GM19238 (cell line): ENCODE measurements around the gene TUBA4B.
"Not testable (repeated sequence)": the region's sequence is repeated elsewhere in the genome, so short reads cannot be mapped to it uniquely, and the experiment has no call there.

Experiments used
- DNase-seq: peaks from one replicate; pipeline ENCODE4 v3.0.0; 2011; ENCODE audit warnings: low spot score; ENCODE audit not compliant: insufficient read length

TUBA4B gene

DNA sequence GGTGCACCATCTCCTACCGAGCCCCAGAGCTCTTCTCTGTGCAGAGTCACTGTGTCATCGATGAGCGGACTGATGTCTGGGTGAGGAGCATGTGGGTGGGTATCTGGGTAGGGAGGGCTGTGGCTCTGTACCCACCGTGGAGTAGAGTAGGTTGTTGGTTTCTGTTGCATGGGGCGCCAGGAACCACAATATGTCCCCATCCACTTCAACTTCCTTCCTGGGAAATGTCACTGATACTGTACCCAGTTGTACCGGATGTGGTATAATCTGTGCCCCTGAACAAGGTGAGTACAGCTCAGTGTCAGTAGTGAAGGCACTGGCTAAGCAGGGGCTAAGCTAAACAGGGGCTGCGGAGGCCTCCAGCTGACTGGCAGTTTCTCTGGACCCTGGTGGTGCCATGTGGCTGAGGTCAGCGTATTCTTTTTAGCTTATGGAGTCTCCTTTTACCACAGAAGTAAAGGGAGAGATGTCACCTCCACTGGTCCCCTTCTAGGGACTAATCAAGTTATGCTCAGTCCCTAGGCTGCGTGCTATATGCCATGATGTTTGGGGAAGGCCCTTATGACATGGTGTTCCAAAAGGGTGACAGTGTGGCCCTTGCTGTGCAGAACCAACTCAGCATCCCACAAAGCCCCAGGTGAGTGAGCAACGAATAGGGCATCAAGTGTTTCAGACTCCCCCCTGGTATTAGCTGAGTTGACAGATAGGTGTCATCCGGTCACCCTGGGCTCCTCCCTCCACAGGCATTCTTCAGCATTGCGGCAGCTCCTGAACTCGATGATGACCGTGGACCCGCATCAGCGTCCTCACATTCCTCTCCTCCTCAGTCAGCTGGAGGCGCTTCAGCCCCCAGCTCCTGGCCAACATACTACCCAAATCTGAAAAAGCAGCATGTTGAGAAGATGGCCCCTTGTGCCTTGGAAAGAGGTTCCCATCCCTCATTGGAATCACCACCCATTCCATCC, 5.1 kb upstream of the TUBA4B start:
- DNase-seq, result no peak

DNA sequence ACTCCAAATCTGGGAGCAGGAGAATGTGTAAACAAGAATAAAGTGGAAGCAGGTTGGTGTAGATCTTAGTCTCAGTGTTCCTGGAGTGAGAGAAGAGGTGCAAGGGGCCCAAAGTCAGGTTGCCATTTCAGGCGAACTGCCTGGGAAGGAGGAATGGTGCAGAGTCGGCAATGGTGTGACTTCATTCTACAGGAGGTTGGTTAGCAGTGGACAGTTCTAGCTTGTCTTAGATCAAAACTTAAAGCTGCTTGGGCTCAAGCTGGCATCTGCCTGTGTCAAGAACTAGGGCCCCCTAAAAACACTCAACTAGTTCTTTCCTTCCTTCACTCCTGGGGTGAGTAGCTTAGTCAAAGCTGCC, 4.2 kb upstream of the TUBA4B start:
- no peak for DNase-seq

DNA sequence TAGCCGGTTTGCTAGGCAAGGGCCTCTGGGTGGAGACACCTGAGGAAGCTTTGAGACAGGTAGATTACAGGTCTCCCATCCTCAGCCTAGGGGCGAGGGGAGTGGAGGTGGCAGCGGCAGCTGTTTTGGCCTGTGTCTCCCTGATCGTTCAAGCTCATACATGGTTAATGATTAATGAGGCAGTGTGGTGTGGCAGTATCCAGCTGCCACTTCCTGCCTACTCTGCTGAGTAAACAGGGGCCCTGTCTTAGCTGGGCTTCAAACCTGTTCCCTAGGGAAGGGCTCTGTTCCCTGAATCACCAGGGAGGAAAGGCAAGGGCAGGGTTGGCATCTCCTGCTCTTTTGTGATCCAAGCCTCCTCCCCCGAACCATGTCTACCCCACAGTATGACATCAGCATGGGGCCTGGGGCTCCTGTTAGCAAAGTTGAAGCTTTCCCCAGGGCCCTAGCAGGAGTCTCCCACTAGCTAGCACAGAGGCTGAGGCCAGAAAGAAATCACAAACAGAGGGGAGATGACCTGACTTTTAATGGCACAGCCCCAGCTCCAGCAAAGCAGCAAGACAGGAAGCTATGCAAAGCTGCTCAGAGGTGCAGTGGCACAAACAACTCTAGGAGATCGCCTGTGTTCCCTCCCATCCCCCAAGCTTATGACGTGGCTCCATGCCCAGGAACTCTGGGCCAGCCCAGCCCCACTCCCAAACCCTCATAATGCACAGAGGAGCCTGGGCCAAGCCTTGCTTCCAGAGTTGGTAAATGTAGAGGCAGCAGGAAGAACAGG, 3.7 kb upstream of the TUBA4B start:
- peak; percentile 63 for DNase-seq

DNA sequence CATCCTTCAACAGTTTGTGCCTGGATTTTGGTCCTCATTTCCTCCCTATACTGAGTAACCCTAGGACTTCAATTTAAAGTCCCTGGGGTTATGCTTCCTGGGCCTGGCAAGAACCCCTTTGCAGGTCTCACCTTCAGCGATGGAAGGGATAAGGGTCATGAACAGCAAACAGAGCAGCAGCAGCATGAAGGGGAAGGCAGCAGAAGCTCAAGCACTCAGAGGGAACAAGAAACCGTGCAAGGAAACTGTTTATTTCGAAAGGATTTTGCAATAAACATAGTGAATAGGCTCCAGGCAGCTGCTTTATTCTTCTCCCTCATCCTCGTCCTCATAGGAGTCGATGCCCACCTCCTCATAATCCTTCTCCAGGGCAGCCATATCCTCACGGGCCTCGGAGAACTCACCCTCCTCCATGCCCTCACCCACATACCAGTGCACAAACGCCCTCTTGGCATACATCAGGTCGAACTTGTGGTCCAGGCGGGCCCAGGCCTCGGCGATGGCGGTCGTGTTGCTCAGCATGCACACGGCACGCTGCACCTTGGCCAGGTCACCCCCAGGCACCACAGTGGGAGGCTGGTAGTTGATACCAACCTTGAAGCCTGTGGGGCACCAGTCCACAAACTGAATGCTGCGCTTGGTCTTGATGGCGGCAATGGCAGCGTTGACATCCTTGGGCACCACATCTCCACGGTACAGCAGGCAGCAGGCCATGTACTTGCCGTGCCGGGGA, 2.8 kb upstream of the TUBA4B start:
- DNase-seq, result no peak

DNA sequence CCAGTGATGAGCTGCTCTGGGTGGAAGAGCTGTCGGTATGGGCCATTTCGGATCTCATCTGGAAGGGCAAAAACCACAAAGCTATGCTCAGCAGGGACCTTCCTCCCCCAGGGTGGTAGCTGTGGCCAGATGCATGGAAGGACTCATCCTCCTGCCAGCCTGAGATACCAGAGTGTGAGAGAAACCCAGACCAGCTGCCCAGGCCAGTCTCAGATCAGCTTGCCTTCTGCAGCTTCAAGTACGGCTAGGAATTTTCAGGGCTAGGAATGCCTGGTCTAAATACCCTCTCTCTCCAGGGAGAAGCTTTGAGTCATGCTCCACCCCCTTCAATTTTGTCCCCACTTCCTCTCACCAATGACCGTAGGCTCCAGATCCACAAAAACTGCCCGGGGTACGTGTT, 1.4 kb upstream of the TUBA4B start:
- DNase-seq, result no peak

DNA sequence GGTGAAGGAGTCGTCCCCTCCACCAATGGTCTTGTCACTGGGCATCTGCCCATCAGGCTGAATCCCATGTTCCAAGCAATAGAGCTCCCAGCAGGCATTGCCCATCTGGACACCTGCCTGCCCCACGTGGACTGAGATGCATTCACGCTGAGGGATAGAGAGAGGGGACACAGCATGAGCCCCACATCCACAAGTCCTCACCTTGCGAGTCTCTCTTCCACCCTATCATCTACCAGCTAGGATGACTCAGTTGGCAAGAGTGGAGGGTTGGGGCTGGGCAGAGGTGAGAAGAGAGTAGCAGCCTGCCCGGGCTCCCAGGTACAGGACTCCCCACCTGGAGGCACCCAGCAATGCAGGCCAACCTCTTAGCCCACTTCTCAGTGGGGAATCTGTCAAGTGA, 959 bp upstream of the TUBA4B start:
- DNase-seq, result no peak

DNA sequence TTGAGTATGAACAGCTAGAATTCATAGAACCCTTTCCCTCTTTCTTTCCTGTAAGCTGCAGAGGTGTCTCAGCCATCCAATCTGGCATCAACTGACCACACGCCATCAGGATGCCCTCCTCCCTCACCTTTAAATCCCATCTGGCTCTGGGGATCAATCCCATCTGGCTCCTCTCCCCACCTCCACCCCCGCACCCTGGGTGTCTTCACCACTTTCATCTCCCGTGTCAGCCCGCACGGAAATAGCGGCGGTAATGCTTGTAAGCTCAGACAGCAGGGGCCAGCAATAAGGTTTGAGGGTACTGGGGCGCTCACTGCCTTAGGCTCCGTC, 508 bp upstream of the TUBA4B start:
- DNase-seq, result no peak

DNA sequence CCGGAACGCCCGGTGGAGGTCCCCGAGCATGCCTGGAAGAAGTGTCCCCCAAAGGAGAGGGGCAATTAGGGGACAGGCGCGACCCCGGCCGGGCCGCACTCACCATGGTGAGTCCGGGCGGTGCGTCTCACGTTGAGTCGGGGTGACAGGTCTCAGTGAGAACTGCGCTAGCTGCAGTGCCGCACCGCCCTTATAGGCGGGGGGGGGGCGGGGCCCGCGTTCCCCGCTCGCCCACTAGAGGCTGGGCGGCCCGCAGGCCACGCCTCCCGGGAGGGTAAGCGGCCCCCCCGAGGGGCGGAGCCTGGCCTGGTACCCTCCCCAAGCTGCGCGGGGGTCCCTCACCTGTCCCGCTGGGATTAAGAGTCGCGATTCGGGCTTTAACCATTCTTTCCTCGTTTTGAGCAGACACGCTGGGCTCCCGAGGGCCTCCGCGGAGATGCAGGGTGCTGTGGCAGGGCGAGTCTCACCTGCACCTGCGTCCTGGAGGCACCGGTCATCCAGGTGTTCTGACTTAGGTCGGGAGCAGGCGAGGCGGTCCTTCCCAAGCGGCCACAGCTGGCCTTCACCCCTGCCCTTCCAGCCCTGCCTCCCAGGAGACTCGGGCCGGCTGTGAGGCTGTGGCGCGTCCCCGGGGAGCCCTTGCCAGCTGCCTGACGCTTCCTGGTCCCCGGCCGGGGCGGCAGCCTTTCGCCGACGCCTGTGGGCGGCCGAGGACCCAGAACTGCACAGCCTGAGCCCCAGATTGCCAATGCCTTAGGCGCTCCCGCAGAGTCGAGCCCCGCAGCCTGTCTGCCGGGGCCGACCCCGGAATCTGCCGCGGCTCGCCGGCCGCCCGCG, 928 bp downstream of the TUBA4B start, which contains the start of gene TUBA4A:
Gene TUBA4A (minus strand): TSS at position 166 of the 837 bp plus-strand sequence. CDS start 60 bp downstream, at position 106.
- peak; percentile 96 for DNase-seq

DNA sequence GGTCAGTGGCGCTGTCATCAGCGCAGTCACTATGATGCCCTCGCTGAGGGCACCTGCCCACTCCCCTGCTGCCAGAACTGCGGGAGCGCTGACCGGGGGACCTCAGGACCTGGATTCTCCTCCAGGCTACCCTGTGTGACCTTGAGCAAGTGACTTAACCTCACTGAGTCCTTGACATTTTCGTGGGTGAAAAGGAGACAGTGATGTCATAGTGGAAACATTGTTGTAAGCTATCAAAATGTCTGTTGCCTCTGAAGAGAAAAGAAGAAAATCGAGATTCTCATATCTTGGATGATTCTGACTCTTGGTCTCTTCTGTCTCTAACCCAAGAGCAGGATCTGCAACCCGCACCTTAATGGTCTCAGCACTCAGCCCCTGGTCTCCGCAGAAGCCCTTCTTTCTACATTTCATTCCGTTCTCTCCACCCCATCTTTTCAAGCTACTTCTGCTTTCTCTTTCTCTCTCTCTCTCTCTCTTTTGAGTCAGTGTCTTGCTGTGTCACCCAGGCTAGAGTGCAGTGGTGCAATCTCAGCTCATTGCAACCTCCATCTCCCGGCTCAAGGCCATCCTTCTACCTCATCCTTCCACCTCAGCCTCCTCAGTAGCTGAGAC, 1.7 kb downstream of the TUBA4B start:
- DNase-seq, result no peak

DNA sequence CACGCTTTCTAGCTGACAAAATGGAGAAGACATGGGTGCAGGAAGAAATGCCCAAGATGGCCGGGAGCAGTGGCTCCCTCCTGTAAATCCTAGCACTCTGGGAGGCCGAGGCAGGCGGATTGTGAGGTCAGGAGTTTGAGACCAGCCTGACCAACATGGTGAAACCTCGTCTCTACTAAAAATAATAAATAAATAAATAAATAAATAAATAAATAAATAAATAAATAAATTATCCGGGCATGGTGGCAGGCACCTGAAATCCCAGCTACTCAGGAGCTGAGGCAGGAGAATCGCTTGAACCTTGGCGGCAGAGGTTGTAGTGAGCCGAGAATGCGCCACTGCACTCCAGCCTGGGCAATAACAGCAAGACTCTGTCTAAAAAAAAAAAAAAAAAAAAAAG, 5.9 kb downstream of the TUBA4B start:
- DNase-seq, result not testable (repeated sequence)

DNA sequence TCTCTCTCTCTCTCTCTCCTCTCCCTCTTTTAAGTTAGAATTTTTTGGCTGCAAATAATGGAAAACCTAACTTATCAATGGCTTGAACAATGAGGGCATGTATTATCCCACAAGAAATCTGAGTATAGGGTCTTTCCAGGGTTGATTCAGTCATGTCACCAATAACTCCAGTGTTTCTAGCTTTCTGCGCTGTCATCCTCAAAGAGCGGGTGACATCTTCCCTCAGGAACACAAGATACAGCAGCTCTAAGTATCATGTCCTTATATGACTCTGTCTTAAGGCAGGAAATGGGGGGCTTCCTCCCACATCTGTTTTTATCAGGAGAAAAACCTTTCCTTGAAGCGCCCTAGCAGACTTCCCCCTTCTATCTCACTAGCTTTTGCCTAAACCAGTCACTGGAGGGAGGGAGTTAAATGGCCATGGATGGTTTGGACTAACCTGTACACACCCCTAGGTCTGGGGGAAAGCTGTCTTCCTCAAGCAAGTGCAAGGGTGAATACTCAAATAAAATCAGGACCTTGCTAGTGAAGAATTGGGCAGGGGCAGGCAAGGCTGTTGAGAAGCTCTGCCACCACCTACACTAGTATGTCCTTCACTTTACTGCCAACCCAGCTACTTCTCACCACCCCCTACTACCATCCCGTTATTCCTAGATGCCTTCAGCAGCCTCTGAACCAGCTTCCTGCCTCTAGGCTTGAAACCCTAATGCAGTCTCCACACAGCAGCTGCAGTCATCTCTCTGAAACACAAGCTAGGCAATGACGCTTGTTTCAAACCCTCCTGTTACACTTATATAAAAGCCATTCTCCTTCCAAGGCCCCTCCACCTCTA, 8.2 kb downstream of the TUBA4B start:
- no peak for DNase-seq

DNA sequence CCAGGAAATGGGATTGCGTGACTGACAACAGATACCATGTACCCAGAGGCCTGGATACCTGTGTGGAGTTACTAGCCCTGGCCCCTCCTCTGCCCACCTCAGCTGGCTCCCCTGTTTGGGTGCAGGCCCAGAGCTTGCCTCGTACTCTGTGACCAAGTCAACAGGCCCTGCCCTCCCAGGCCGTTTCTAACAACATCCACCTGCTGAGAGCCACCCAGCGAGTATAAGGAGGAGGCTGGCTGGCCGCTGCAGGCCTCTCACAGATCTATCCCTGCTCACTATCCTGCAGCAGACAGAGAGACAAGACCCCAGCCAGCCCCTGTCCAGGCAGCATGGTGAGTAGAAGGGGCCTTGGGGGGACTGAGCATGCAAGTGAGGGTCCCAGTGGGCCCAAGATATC, 13.2 kb downstream of the TUBA4B start:
- DNase-seq, result no peak

DNA sequence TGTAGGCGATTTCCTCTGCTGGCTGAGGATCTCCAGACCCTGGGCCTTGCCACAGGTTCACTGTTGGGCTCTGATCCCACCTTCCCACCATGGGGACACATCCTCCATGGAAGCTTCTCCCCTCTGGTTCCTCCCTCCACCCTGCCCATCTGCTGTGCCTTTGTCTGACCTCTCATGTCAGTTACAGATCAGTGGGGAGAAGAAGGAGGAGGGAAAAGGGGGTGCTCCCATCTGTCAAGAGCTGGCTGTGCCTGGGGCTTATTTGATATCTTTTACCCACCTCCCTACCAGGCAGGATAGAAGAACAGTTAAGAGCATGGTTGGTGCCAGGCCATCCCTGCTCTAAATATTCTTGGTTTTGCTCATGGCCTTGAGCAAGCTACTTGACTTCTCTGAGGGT, 13.8 kb downstream of the TUBA4B start:
- DNase-seq, result no peak

DNA sequence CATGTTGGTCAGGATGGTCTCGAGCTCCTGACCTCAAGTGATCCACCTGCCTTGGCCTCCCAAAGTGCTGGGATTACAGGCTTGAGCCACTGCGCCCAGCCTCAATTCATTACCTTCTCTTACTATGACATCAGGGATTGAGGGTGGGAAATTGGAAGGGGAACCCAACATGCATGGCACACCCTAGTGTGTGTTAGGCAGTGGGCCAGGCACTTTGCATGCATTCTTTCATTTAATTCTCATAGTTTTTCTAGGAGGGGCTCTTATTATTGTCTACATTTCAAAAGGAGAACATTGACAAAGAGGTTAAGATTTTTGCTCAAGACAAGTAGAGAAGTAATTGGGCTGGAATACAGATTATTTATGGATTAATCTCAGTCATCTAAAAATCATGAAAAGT, 15.3 kb downstream of the TUBA4B start:
- DNase-seq, result no peak

DNA sequence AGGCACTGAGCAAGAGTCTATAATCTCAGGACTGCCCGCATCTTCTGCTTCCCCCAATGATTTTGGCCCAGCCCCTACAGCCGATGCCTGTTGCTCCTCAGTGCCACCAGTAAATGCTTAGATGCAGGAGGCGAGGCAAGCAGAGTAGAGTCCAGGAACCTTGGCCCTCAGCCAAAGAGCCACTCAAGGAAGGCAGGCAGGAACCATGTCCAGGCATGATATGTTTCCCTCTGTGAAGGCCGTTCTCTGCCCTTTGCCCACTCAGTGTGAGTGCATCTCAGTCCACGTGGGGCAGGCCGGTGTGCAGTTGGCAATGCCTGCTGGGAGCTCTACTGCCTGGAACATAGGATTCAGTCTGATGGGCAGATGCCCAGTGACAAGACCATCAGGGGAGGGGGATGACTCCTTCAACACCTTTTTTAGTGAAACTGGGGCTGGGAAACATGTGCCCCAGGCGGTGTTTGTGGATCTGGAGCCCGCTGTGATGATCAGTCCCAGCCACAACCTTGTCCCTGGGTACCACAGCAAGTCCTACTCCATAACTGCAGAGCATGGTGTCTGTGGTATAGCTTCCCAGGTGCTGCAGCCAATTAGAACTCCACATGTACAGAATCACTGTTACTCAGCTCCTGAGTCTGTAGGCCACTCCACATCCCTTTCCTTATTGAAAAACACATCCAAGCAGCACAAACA, 16.5 kb downstream of the TUBA4B start:
- DNase-seq, result no peak

DNA sequence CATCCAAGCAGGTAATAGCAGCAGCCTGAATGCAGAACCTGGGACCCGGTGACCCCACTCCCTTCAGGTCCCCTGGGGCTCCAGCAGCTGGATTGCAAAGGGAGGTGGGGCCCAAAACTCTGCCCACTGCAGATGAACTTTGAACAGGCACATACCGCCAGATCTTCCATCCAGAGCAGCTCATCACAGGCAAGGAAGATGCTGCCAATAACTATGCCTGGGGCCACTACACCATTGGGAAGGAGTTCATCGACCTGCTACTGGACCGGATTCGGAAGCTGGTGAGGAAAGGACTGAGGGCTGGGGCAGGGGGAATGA, 17.0 kb downstream of the TUBA4B start:
- no peak for DNase-seq

DNA sequence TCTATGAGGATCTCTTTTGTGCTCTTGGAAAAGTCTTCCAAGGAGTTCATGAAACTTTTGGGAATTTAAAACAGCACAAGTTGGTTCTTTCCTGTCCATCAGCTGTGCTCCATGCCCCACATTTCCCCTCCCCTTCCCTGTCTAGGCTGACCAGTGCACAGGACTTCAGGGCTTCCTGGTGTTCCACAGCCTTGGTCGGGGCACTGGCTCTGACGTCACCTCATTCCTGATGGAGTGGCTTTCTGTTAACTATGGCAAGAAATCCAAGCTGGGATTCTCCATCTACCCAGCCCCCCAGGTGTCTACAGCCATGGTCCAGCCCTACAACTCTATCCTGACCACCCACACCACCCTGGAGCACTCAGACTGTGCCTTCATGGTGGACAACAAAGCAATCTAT, 18.0 kb downstream of the TUBA4B start:
- DNase-seq, result no peak

DNA sequence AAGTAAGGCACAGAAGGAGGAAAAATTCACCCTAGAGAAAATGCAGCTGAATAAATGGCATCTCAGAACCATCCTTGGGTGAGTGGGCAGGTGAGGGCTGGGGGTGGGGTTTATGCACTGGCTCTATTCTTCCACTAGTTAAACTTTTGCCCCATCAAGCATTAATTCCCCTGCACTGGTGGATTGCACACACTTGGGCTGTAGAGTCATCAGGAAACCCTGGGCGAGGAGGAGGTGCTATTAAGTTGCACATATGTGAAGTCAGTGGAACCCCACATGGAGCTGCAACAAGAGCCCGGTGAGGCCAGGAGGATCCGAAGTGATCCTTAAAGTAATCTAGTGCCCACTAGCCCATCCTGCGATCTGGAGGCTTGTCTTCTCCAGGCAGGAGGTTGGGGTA, 19.3 kb downstream of the TUBA4B start:
- no peak for DNase-seq

DNA sequence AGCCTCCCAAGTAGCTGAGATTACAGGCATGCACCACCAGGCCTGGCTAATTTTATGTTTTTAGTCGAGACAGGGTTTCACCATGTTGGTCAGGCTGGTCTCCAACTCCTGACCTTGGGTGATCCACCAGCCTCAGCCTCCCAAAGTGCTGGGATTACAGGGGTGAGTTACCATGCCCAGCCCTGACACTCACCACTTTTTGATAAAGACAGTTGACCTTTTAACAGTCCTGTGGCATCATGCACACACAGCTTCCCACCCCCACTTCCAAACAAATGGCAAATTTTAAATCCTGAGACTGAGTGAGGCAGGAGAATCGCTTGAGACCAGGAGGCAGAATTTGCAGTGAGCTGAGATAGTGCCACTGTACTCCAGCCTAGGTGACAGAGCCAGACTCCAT, 20.0 kb downstream of the TUBA4B start:
- no peak for DNase-seq
